IPS DF 6.9 (cell line): ENCODE results near the gene SEC11C.

Experiments
- DNase-seq: peaks from one replicate; pipeline ENCODE4 v3.0.0-alpha.2; 2013; ENCODE audit warnings: low read depth, low spot score
- H3K27ac ChIP-seq: one replicate; pipeline ENCODE4 v1.5.1; 2013; ENCODE audit warnings: low read length, control low read depth
- H3K27me3 ChIP-seq: 2 replicates; pipeline ENCODE4 v1.6.1; 2013; ENCODE audit warnings: mild to moderate bottlenecking, low read length; ENCODE audit not compliant: control insufficient read depth, insufficient read depth
- H3K36me3 ChIP-seq: 2 replicates; pipeline ENCODE4 v1.6.1; 2013; ENCODE audit warnings: low read length; ENCODE audit not compliant: control insufficient read depth, insufficient read depth
- H3K4me1 ChIP-seq: 2 replicates; pipeline ENCODE4 v1.6.1; 2013; ENCODE audit warnings: low read length; ENCODE audit not compliant: control insufficient read depth, insufficient read depth
- H3K4me3 ChIP-seq: 2 replicates; pipeline ENCODE4 v1.5.1; 2013; ENCODE audit warnings: mild to moderate bottlenecking, low read length
- H3K9me3 ChIP-seq: 2 replicates; pipeline ENCODE4 v1.6.1; 2013; ENCODE audit warnings: low read length, inconsistent platforms; ENCODE audit not compliant: control insufficient read depth, insufficient read depth
- WGBS: extraction: QIAGEN DNeasy Blood & Tissue Kit; methylation state at CpG from one replicate; pipeline ENCODE4 v1.1.7; 2013; ENCODE audit warnings: mixed read lengths, missing lambda C conversion rate; ENCODE audit not compliant: insufficient read length, insufficient coverage; 5-methylcytosine and 5-hydroxymethylcytosine counted together

Gene SEC11C

GRCh38 chr18:59139615-59140301 is at the start of gene SEC11C:
Gene SEC11C (plus strand): TSS chr18:59139884. CDS start chr18:59139949, 65 bp downstream.
- no peaks in the 10 kb centered on the region for H3K27me3 ChIP-seq
- H3K27ac ChIP-seq = no peak within 1 kb of the TSS
- H3K9me3 ChIP-seq = no peaks in the 10 kb centered on the region
- no peaks in the 10 kb centered on the region for H3K4me1 ChIP-seq
- peak; percentile 91 for DNase-seq
- no peaks in the 10 kb centered on the region for H3K36me3 ChIP-seq
- peak within 1 kb of the TSS; percentile 94 for H3K4me3 ChIP-seq
- no CpG with 5 or more reads among the region's 55 CpGs for WGBS

DNA sequence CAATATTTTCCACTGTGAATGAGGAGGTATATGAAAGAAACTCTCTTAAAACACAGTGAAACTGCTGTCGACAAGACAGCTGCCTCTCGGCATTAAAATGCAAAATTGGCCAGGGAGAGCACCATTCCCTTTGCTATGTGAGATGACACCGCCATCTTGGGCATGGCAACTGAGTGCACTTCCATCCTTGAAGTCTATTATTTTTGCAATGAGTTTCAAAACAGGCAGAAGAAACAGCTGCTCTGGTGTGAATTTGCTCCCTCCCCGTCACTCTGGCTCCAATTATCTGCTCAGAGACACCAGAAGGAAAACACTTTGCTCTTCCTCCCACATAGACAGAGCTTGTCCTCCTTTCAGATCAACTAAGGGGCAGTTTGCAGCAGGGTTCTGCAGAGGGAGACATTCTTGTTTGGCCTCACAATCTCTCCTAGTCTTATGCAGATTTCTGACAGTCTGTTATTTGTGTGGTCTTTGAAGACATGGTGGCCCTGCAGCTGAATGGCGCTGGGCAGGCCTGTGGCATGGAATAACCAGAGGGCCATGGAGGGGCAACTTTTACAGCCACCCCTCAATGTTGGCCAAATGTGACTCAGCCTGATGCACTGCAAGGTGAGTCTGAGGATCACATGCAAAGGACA is 48.6 kb upstream of the SEC11C start:
- no CpG with 5 or more reads among the region's 5 CpGs for WGBS
- Histone ChIP-seq H3K36me3 (no peaks in the 10 kb centered on the region), H3K4me1 (no peaks in the 10 kb centered on the region), H3K27me3 (no peaks in the 10 kb centered on the region), H3K4me3 (no peak overlapping the region), H3K27ac (no peak overlapping the region), H3K9me3 (no peaks in the 10 kb centered on the region)
- DNase-seq = no peak

DNA sequence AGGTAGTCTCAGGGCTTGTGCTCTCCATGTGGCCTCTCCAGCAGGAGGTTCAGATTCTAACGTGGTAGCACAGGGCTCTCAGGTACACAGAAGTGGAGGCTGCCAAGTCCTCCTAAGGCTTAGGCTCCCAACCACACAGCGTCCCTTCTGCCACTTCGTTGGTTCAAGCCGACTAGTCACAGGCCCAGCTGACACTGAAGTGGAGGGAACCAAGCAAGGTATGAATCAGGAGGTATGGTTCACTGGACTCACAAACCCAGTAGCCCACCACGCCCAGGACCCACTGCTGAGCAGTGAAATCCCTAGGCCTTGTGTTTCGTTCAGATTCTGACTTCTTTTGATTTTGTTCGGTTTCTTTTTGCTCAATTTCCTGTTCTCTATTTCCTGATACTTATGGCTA is 46.0 kb upstream of the SEC11C start:
- DNase-seq = no peak
- no peak overlapping the region for H3K4me3 ChIP-seq
- H3K27me3 ChIP-seq = no peaks in the 10 kb centered on the region
- no peaks in the 10 kb centered on the region for H3K9me3 ChIP-seq
- no peak overlapping the region for H3K27ac ChIP-seq
- no peaks in the 10 kb centered on the region for H3K4me1 ChIP-seq
- no CpG with 5 or more reads among the region's 7 CpGs for WGBS
- H3K36me3 ChIP-seq = no peaks in the 10 kb centered on the region

DNA sequence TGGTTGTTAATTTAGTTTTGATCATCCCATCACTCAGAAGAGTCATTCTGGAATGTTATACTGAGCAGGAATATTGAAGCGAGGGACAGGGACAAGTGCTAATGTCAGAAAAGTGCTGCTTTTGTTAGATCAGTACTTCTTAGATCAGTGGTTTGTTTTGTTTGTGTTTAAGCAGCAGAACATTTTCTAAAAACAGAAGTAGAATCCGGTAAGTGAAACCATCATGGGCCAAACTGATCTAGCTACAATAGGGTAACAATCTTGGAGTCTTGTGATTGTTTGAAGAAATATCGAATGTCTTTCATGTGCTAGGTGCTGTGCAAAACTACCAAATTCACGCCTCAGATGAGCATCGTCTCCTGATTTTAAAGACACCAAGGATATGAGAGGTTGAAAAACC is 45.1 kb upstream of the SEC11C start:
- Histone ChIP-seq H3K9me3 (no peaks in the 10 kb centered on the region), H3K36me3 (no peaks in the 10 kb centered on the region), H3K4me1 (no peaks in the 10 kb centered on the region), H3K27me3 (no peaks in the 10 kb centered on the region), H3K4me3 (no peak overlapping the region), H3K27ac (no peak overlapping the region)
- no peak for DNase-seq
- WGBS = no CpG with 5 or more reads among the region's 5 CpGs

DNA sequence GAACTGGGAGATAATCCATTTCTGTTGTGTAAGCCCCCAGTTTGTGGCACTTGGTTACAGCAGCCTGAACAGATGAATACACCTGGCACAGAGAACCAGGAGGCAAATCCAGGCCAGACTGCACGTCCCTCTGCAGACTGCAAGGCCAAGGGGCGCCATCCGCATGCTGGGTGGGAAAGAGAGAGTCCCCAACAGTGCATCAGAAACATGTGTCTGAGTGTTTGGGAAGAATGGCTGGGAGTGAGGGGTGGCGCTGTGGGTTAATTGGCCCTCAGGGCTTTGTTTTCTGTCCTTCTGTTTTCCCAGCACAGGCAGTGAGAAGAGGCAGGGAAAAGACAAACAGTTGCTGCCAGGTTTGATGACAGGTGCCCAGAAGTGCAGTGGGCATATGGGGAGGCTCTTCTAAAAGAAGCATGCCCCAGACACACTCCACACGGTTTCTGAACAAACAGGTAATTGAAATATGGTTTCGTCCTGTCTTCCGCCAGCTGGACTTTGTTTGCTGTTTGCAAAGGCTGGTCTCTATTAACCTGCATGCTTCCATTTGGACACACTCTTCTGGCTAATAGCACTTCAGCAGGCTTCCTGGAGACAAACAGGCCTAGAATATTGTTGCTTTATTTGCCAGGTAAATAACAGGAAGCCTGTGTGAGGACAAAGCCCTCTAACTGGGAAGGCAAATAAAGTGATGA is 43.4 kb upstream of the SEC11C start:
- DNase-seq = no peak
- WGBS = no CpG with 5 or more reads among the region's 7 CpGs
- Histone ChIP-seq H3K9me3 (no peaks in the 10 kb centered on the region), H3K4me3 (no peak overlapping the region), H3K27me3 (no peaks in the 10 kb centered on the region), H3K36me3 (no peaks in the 10 kb centered on the region), H3K27ac (no peak overlapping the region), H3K4me1 (no peaks in the 10 kb centered on the region)

- WGBS = no CpG with 5 or more reads among the region's 4 CpGs
- no peak for DNase-seq
- no peaks in the 10 kb centered on the region for H3K4me1 ChIP-seq
- H3K4me3 ChIP-seq = no peak overlapping the region
- no peaks in the 10 kb centered on the region for H3K36me3 ChIP-seq
- no peak overlapping the region for H3K27ac ChIP-seq
- no peaks in the 10 kb centered on the region for H3K9me3 ChIP-seq
- no peaks in the 10 kb centered on the region for H3K27me3 ChIP-seq
These were observed 37.8 kb upstream of the SEC11C start for GRCh38 chr18:59101830-59102414.

DNA sequence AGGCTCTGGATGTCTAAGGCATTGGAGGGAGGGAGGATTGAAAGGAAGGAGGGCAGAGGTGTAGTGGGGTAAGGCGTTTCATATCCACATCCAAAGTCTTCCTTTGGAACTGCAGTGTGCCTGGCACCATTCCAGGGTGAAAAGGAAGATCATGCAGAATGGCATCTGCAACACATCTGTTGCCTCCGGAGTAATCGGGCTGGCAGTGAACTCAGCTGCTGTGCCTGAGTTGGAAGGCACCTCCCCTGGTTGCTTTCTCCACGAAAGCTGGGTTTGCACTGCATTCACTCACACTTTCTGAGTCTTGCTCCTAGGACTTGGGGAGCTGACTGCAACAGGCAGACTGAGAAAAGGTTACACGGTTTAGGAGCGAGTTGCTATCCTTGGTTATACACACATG is 30.3 kb upstream of the SEC11C start:
- no peak for DNase-seq
- no CpG with 5 or more reads among the region's 6 CpGs for WGBS

DNA sequence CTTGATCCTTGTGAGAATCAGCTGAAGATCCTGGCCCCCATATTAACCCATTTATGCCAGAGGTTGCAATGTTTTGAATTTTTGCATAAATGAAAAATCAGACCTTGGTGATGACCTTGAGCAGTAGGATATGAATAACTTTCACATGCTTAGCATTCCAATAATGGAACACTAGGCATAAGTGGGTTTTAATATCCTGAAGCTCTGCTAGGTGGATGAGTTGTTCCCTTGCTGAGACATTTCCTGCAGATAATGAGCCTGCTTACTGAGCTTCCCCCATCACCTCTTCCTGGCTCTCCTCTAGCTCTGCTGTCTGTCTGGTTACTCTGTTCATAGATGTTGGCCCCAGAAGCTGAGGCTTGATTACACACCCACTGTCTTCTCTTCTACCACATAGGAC is 25.5 kb upstream of the SEC11C start:
- H3K27ac ChIP-seq = no peak overlapping the region
- DNase-seq = no peak
- H3K36me3 ChIP-seq = no peaks in the 10 kb centered on the region
- no peaks in the 10 kb centered on the region for H3K27me3 ChIP-seq
- H3K9me3 ChIP-seq = no peaks in the 10 kb centered on the region
- no peaks in the 10 kb centered on the region for H3K4me1 ChIP-seq
- no peak overlapping the region for H3K4me3 ChIP-seq

More for the DNA sequence above, 30.3 kb upstream of the SEC11C start:
- Histone ChIP-seq H3K4me3 (no peak overlapping the region), H3K4me1 (no peaks in the 10 kb centered on the region), H3K9me3 (no peaks in the 10 kb centered on the region), H3K27ac (no peak overlapping the region), H3K36me3 (no peaks in the 10 kb centered on the region), H3K27me3 (no peaks in the 10 kb centered on the region)

GRCh38 chr18:59123588-59124369 is 15.9 kb upstream of the SEC11C start:
- no peak overlapping the region for H3K27ac ChIP-seq
- no peaks in the 10 kb centered on the region for H3K36me3 ChIP-seq
- no CpG with 5 or more reads among the region's 5 CpGs for WGBS
- no peaks in the 10 kb centered on the region for H3K4me1 ChIP-seq
- DNase-seq = no peak
- H3K27me3 ChIP-seq = no peaks in the 10 kb centered on the region
- H3K9me3 ChIP-seq = no peaks in the 10 kb centered on the region
- H3K4me3 ChIP-seq = no peak overlapping the region

DNA sequence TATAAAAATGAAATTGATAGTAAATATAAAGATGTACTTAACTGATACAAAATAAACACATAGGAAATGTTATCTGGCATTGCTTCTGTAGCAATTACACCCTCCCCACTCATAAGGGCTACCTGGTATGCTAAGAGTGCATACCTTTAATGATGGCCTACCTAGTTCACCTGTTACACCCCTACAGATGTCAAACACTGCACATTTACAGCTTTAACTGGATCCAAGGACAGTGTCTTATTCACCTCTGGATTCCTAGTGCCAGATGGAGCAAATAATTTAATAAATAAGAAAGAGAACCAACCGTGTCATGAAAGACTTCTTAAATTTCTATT is 15.3 kb upstream of the SEC11C start:
- no peak for DNase-seq
- no CpG with 5 or more reads among the region's 1 CpG for WGBS
- Histone ChIP-seq H3K4me1 (no peaks in the 10 kb centered on the region), H3K36me3 (no peaks in the 10 kb centered on the region), H3K4me3 (no peak overlapping the region), H3K27me3 (no peaks in the 10 kb centered on the region), H3K27ac (no peak overlapping the region), H3K9me3 (no peaks in the 10 kb centered on the region)
